DOHH2 (cell line): ENCODE results near the gene CREG2.

ENCODE experiments used
- H3F3A ChIP-seq: fragments of 200-600 bp; sonication (generic), shearing (Covaris generic); 2 replicates; pipeline ENCODE4 v1.6.0; 2016; ENCODE audit warnings: antibody characterized with exemption, mild to moderate bottlenecking; ENCODE audit not compliant: control insufficient read depth, insufficient read depth
- H3K27ac ChIP-seq: fragments of 200-600 bp; sonication (generic); 2 replicates; pipeline ENCODE4 v1.5.1; 2014; ENCODE audit warnings: low read depth, mild to moderate bottlenecking, low read length, moderate library complexity
- H3K27me3 ChIP-seq: fragments of 200-600 bp; sonication (generic); 2 replicates; pipeline ENCODE4 v1.6.1; 2014; ENCODE audit warnings: mild to moderate bottlenecking, low read length, mixed read lengths; ENCODE audit not compliant: control insufficient read depth
- H3K36me3 ChIP-seq: fragments of 200-600 bp; sonication (generic); 2 replicates; pipeline ENCODE4 v1.6.1; 2014; ENCODE audit warnings: mild to moderate bottlenecking, low read length, moderate library complexity, mixed read lengths; ENCODE audit not compliant: control insufficient read depth
- H3K4me1 ChIP-seq: fragments of 200-600 bp; sonication (generic); 2 replicates; pipeline ENCODE4 v1.6.1; 2014; ENCODE audit warnings: mild to moderate bottlenecking, low read length, mixed read lengths; ENCODE audit not compliant: control insufficient read depth
- H3K4me2 ChIP-seq: fragments of 200-600 bp; sonication (generic); 2 replicates; pipeline ENCODE4 v1.6.0; 2014; ENCODE audit warnings: mild to moderate bottlenecking, low read length, moderate library complexity
- H3K4me3 ChIP-seq: fragments of 200-600 bp; sonication (generic); 2 replicates; pipeline ENCODE4 v1.5.1; 2014; ENCODE audit warnings: mild to moderate bottlenecking, low read length, mixed read lengths
- H3K79me2 ChIP-seq: fragments of 200-600 bp; sonication (generic); 2 replicates; pipeline ENCODE4 v1.6.1; 2014; ENCODE audit warnings: mild to moderate bottlenecking, low read length, mixed read lengths; ENCODE audit not compliant: control insufficient read depth
- H3K9me2 ChIP-seq: fragments of 200-600 bp; sonication (generic); replicated peaks from 2 replicates; pipeline ENCODE4 v1.6.1; 2014; ENCODE audit warnings: mild to moderate bottlenecking, low read length, mixed read lengths; ENCODE audit not compliant: control insufficient read depth
- H3K9me3 ChIP-seq: fragments of 200-600 bp; sonication (generic); 2 replicates; pipeline ENCODE4 v1.6.1; 2014; ENCODE audit warnings: antibody characterized with exemption, low read length, mixed read lengths; ENCODE audit not compliant: control insufficient read depth, insufficient read depth
- H4K20me1 ChIP-seq: fragments of 200-600 bp; sonication (generic); 2 replicates; pipeline ENCODE4 v1.6.0; 2014; ENCODE audit warnings: low read depth, mild to moderate bottlenecking, antibody characterized with exemption, low read length, moderate library complexity; ENCODE audit not compliant: control insufficient read depth, insufficient read depth
- EZH2phosphoT487 ChIP-seq: fragments of 200-600 bp; sonication (generic); IDR thresholded peaks from 2 replicates; pipeline ENCODE4 v1.6.1; 2017; ENCODE audit warnings: borderline replicate concordance, mild to moderate bottlenecking, antibody characterized with exemption, low read length, moderate library complexity, mixed read lengths
- TF ChIP-seq, protein P1 (sequence below): fragments of 200-600 bp; sonication (generic); IDR thresholded peaks from one replicate; pipeline ENCODE4 v1.5.1; 2014; ENCODE audit warnings: antibody characterized with exemption, mild to moderate bottlenecking, low read depth, low read length; ENCODE audit not compliant: poor library complexity, severe bottlenecking

Gene CREG2

DNA sequence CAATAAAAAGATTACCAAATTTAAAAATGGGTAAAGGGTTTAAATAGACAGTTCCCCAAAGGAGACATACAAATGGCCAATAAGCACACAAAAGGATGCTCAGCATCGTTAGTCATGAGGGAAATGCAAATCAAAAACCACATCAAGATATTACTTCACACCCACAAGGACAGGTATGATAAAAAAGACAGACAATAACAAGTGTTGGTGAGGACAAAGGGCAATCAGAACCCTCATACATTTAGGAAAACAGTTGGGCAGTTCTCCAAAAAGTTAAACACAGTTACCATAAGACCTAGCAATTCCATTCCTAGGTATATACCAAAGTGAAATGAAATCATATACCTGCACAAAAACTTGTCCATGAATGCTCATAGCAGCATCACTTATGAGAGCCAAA is 14.5 kb downstream of the CREG2 start:
- TF ChIP-seq, protein P1, sequence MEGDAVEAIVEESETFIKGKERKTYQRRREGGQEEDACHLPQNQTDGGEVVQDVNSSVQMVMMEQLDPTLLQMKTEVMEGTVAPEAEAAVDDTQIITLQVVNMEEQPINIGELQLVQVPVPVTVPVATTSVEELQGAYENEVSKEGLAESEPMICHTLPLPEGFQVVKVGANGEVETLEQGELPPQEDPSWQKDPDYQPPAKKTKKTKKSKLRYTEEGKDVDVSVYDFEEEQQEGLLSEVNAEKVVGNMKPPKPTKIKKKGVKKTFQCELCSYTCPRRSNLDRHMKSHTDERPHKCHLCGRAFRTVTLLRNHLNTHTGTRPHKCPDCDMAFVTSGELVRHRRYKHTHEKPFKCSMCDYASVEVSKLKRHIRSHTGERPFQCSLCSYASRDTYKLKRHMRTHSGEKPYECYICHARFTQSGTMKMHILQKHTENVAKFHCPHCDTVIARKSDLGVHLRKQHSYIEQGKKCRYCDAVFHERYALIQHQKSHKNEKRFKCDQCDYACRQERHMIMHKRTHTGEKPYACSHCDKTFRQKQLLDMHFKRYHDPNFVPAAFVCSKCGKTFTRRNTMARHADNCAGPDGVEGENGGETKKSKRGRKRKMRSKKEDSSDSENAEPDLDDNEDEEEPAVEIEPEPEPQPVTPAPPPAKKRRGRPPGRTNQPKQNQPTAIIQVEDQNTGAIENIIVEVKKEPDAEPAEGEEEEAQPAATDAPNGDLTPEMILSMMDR = no peak
- TF ChIP-seq EZH2phosphoT487 = no peak
- Histone ChIP-seq H3K79me2 (no peaks in the 10 kb centered on the region), H3K27me3 (no peaks in the 10 kb centered on the region)

DNA sequence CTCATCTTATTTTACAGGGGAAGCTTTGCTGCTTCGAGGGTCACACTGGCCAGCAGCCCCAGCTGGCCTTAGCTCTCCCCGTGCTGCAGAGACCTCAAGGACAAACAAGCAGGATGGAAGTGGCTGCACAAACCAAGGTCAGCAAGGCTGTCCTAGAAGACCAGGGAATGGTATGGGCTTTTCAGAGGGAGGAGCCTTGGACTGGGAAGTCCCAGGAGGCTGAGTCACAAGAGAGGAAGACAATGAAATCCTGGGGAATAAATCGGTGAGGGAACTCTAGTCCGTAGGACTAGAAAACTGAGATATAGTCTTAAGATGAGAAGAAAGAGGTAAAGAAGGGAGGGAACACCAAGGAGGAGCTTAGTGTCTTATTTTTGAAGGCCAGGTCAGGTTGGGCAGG is 15.7 kb downstream of the CREG2 start:
- no peaks in the 10 kb centered on the region for H3F3A ChIP-seq
- H3K27me3 ChIP-seq = no peaks in the 10 kb centered on the region
- TF ChIP-seq, protein P1 = no peak
- TF ChIP-seq EZH2phosphoT487 = no peak
- H3K9me3 ChIP-seq = peaks cover 6% of the 10 kb centered on the region; the same call in 1 of the 2 replicates
- no peak overlapping the region for H3K4me3 ChIP-seq
- no peaks in the 10 kb centered on the region for H3K79me2 ChIP-seq
- no peak overlapping the region for H3K4me2 ChIP-seq
- H4K20me1 ChIP-seq = no peaks in the 10 kb centered on the region
- no peaks in the 10 kb centered on the region for H3K4me1 ChIP-seq
- H3K27ac ChIP-seq = no peak overlapping the region
- no peaks in the 10 kb centered on the region for H3K36me3 ChIP-seq
- no peaks in the 10 kb centered on the region for H3K9me2 ChIP-seq

More for the DNA sequence above, 14.5 kb downstream of the CREG2 start:
- H3K4me3 ChIP-seq = no peak overlapping the region
- peaks cover 6% of the 10 kb centered on the region; the same call in 1 of the 2 replicates for H3K9me3 ChIP-seq
- H3K4me2 ChIP-seq = no peak overlapping the region
- H3K27ac ChIP-seq = no peak overlapping the region
- H3K9me2 ChIP-seq = no peaks in the 10 kb centered on the region
- no peaks in the 10 kb centered on the region for H4K20me1 ChIP-seq
- no peaks in the 10 kb centered on the region for H3K4me1 ChIP-seq
- H3K36me3 ChIP-seq = no peaks in the 10 kb centered on the region
- no peaks in the 10 kb centered on the region for H3F3A ChIP-seq

DNA sequence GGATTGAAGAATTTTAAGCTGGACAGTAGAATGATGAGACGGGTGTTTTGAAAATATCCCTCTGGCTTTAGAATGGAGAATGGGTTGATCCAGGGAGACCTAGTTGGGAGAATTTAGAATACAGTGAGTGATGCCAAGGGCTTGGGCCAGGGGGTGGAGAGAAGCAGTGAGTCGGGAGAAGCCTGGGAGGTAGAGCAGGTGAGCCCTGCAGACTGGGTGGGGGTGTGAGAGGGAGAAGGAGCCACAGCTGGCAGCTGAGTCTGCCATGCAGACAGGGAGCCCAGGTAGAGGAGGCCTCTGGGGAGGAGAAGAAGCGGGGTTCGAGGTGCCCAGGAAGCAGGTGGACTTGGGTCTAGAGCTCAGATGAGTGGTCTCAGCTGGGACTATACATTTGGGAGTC is 18.2 kb downstream of the CREG2 start:
- Histone ChIP-seq H3K27ac (no peak overlapping the region), H3K9me2 (no peaks in the 10 kb centered on the region), H3F3A (no peaks in the 10 kb centered on the region), H3K27me3 (no peaks in the 10 kb centered on the region), H3K9me3 (peaks cover 6% of the 10 kb centered on the region; the same call in 1 of the 2 replicates), H3K4me2 (no peak overlapping the region), H3K4me1 (no peaks in the 10 kb centered on the region), H3K4me3 (no peak overlapping the region), H3K79me2 (no peaks in the 10 kb centered on the region), H4K20me1 (no peaks in the 10 kb centered on the region), H3K36me3 (no peaks in the 10 kb centered on the region)
- no peak for TF ChIP-seq EZH2phosphoT487
- TF ChIP-seq, protein P1 = no peak

DNA sequence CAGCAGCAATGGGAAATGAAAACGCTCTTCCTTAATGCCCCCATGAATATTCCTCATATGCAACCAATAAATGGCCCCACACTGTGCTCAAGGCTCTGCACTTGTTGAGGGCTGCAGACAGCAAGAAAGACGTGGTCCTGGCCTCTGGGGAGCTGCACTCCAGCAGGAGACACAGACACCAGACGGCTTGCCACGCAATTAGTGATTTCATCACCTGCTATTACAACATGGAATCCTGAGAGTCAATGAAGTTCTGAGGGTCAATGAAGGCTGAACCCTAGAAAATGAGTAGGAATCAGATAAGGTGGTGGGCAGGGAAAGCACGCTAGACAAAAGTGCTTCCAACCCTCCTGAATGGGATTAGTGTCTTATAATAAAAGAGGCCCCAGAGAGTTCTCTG is 18.9 kb downstream of the CREG2 start:
- no peak overlapping the region for H3K4me2 ChIP-seq
- H3K9me3 ChIP-seq = peaks cover 6% of the 10 kb centered on the region; the same call in 1 of the 2 replicates
- no peaks in the 10 kb centered on the region for H3K79me2 ChIP-seq
- H3K27ac ChIP-seq = no peak overlapping the region
- no peak for TF ChIP-seq EZH2phosphoT487
- TF ChIP-seq, protein P1 = no peak
- H3K27me3 ChIP-seq = no peaks in the 10 kb centered on the region
- H3K4me1 ChIP-seq = no peaks in the 10 kb centered on the region
- H3K36me3 ChIP-seq = no peaks in the 10 kb centered on the region
- no peak overlapping the region for H3K4me3 ChIP-seq
- no peaks in the 10 kb centered on the region for H4K20me1 ChIP-seq
- H3F3A ChIP-seq = no peaks in the 10 kb centered on the region
- H3K9me2 ChIP-seq = no peaks in the 10 kb centered on the region
